Left lung (tissue), 10 donors: ENCODE results near the gene BBX. TPM values are rescaled to one million over a fixed set of nuclear protein-coding genes. Genes with fewer than 3 reads are reported as not detected.

Experiments used
- ATAC-seq: fragments of 200-7000 bp; cut with Tn5 transposase; one replicate; pipeline ENCODE4 v1.9.1; 2020; ENCODE audit warnings: moderate library complexity
- DNase-seq, 4 donors: peaks; one replicate each; pipeline ENCODE4 v3.0.0-alpha.2; 2013 to 2020
- H3K27ac ChIP-seq, 2 donors: fragments of 200-600 bp; sonication (generic) in 1 of 2; one replicate each; pipeline versions ENCODE4 v1.5.0 to v1.8.0; 2020 to 2021
- H3K27me3 ChIP-seq, 2 donors: fragments of 200-600 bp; sonication (generic) in 1 of 2; one replicate each; pipeline versions ENCODE4 v1.5.0 to v1.8.0; 2020 to 2021
- H3K36me3 ChIP-seq, 2 donors: fragments of 200-600 bp; sonication (generic) in 1 of 2; one replicate each; pipeline versions ENCODE4 v1.5.0 to v1.8.0; 2020 to 2021
- H3K4me1 ChIP-seq, 2 donors: fragments of 200-600 bp; one replicate each; pipeline ENCODE4 v1.8.0; 2021
- H3K4me3 ChIP-seq, 2 donors: fragments of 200-600 bp; sonication (generic) in 1 of 2; one replicate each; pipeline versions ENCODE4 v1.5.0 to v1.8.0; 2020 to 2021; ENCODE audit warnings: mild to moderate bottlenecking in 1 of 2
- H3K9me3 ChIP-seq, 2 donors: fragments of 200-600 bp; sonication (generic) in 1 of 2; one replicate each; pipeline versions ENCODE4 v1.5.0 to v1.8.0; 2020 to 2021
- CTCF ChIP-seq, 2 donors: fragments of 200-600 bp; sonication (generic) in 1 of 2; IDR thresholded peaks; one replicate each; pipeline versions ENCODE4 v1.5.0 to v1.8.0; 2021; ENCODE audit warnings: antibody characterized with exemption in 2 of 2
- intact Hi-C, 2 donors: fragments of 100-400 bp; cut with DNase I; formaldehyde crosslinking; loops; one replicate each; pipeline versions ENCODE4 v1.11.2 to v1.14.2; 2022
- polyA plus RNA-seq, 6 donors: library from polyadenylated mRNA; unstranded; fragments of 120-200 nt; gene quantifications; one replicate each; pipeline ENCODE4 v1.2.1, GENCODE V29; 2013; ENCODE audit not compliant: insufficient read length in 6 of 6
- total RNA-seq, 2 donors: library from RNA; stranded (reverse); fragmentation: NEBNext Ultra II Directional; extraction: Animal tissue kit (Norgen Biotek cat#: 25700); gene quantifications; one replicate each; pipeline ENCODE4 v1.2.1, GENCODE V29; 2021
- donor health status: DM: no; HTN: yes; CAD: no.
- donor health status: DM: no; HTN: no; CAD: no.

Gene BBX
- total and polyA plus RNA-seq, 8 donors, result 43.0 to 67.1 (median 53.3) TPM

DNA sequence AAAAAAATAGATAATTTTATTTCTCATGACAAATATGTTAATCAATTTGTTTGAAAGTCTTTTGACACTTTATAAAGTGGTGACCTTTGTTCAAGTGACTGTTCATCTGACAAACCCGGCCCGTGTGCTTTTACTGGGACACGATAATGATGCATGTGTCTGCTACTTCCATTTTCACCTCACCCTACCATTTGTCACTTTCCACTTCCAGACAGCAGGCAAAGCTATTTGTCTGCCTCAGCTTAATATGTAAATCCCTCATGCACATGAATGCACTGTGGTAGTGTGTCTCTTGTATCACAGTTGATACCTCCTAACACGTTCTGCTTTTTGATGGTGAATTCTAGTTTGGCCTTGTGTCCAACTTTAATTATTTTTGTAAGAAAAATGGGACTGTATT is 204.3 kb downstream of the BBX start:
- DNase-seq (no peak), ATAC-seq (no peak)
- no peaks in the 10 kb centered on the region for H3K4me1 ChIP-seq
- no peak overlapping the region for H3K4me3 ChIP-seq
- no peak for TF ChIP-seq CTCF (IDR thresholded peaks at IDR 0.05)
- no peak overlapping the region for H3K27ac ChIP-seq
- intact Hi-C loops, result no loop called here
- no peaks in the 10 kb centered on the region for H3K9me3 ChIP-seq
- H3K27me3 ChIP-seq, result no peaks in the 10 kb centered on the region
- peaks cover 0 to 13% of the 10 kb centered on the region in 2 donors for H3K36me3 ChIP-seq

- Histone ChIP-seq H3K4me1 (no peaks in the 10 kb centered on the region), H3K27ac (no peak overlapping the region), H3K36me3 (peaks cover 0 to 23% of the 10 kb centered on the region in 2 donors), H3K9me3 (no peaks in the 10 kb centered on the region), H3K4me3 (no peak overlapping the region), H3K27me3 (no peaks in the 10 kb centered on the region)
- TF ChIP-seq CTCF (IDR thresholded peaks at IDR 0.05), result no peak
- intact Hi-C loops, result loop anchor here in 1 of 2 donors (10.0 kb wide), 1 partner anchor 45 kb away; no protein-coding TSS in a partner anchor
- no peak for ATAC-seq
- DNase-seq, result no peak
Measured at GRCh38 chr3:107729686-107730085, 206.9 kb downstream of the BBX start.

DNA sequence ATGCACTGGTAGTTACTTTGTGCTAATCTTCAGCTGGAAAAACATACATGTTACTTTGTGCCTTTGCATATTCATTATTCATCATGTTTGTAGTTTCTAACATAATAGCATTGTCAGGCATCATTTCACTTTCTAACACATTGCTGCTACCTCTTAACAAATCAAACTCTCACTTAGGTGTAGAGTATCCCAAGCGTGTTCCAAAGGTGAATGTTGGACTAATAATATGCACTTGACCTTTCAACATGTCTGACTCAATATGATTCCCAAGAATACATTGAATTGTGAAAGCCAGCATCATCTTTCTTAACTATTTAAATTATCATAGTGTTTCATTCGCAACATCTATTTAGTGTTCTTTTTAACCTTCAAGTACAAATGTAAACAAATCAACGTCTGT is 211.6 kb downstream of the BBX start:
- TF ChIP-seq CTCF (IDR thresholded peaks at IDR 0.05), result no peak
- Histone ChIP-seq H3K9me3 (no peaks in the 10 kb centered on the region), H3K27me3 (no peaks in the 10 kb centered on the region), H3K27ac (no peak overlapping the region), H3K36me3 (peaks cover 0 to 15% of the 10 kb centered on the region in 2 donors), H3K4me1 (no peaks in the 10 kb centered on the region), H3K4me3 (no peak overlapping the region)
- intact Hi-C loops, result loop anchor here in 1 of 2 donors (10.0 kb wide), 1 partner anchor 50 kb away; no protein-coding TSS in a partner anchor
- DNase-seq (no peak), ATAC-seq (no peak)

DNA sequence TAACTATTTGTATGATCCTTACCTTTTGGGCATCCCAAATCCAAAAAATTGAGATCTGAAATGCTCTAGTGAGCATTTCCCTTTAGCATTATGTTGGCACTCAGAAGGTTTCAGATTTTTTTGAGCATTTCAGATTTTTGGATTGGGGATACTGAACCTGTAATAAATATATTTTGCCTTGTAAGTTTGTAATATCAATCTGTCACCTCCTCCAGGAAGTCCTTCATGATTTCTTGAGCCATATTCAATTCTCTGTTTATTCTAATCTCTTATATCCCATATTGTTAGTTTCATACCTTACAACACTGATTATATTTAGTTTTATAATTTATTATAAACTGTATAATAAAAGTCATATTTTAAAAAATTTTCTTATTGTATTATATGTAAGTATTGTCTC is 215.2 kb downstream of the BBX start:
- no peak for DNase-seq
- H3K4me3 ChIP-seq, result no peak overlapping the region
- no peak for ATAC-seq
- TF ChIP-seq CTCF (IDR thresholded peaks at IDR 0.05), result no peak
- no peaks in the 10 kb centered on the region for H3K27me3 ChIP-seq
- no peaks in the 10 kb centered on the region for H3K4me1 ChIP-seq
- H3K27ac ChIP-seq, result no peak overlapping the region
- H3K9me3 ChIP-seq, result no peaks in the 10 kb centered on the region
- intact Hi-C loops, result loop anchor here in 1 of 2 donors (10.0 kb wide), 1 partner anchor 53 kb away; no protein-coding TSS in a partner anchor
- peaks cover 0 to 6% of the 10 kb centered on the region in 2 donors for H3K36me3 ChIP-seq

DNA sequence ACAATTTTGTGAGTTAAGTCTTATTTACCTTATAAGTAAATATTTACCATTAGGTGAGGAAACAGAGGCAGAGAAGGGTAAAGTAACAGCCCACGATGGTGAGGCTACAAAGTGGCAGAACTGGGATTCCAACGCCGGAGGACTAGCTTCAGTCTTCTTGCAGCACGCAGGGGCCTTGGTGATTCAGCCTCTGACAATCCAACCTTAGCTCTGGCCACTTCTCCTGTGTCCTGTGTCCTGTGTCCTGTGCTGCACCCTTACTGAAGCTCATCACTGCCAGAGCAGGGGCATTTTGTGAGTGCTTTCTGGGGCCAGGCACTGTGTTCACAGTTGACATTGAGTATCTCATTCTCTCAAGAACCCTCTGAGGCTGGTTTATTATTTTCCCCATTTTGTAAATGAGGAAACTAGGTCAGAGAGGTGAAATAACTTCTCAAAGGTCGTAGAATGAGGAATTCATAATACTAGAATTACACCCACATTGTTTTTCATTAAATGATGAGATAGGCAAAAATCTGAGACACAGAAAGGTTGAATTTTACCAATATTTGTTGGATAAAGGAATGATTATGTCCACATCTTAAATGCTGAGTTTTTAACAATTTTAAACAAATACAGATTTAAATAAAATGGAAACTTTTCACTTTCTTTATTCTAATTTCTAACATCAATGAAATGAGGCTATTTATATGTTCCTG is 215.9 kb downstream of the BBX start:
- H3K27me3 ChIP-seq, result no peaks in the 10 kb centered on the region
- H3K9me3 ChIP-seq, result no peaks in the 10 kb centered on the region
- ATAC-seq, result no peak
- no peaks in the 10 kb centered on the region for H3K36me3 ChIP-seq
- intact Hi-C loops, result loop anchor here in 1 of 2 donors (10.0 kb wide), 1 partner anchor 54 kb away; no protein-coding TSS in a partner anchor
- no peak overlapping the region for H3K27ac ChIP-seq
- no peak for TF ChIP-seq CTCF (IDR thresholded peaks at IDR 0.05)
- H3K4me1 ChIP-seq, result no peaks in the 10 kb centered on the region
- DNase-seq, result no peak
- H3K4me3 ChIP-seq, result no peak overlapping the region
